Neural cell (in vitro differentiated cells): ENCODE data around the gene LRP5.

Experiments
- CTCF ChIP-seq: fragments of 450-650 bp; IDR thresholded peaks from 2 replicates; pipeline ENCODE4 v1.5.1; 2014; ENCODE audit warnings: antibody characterized with exemption, mild to moderate bottlenecking, moderate library complexity; ENCODE audit not compliant: poor library complexity, severe bottlenecking
- EP300 ChIP-seq: fragments of 450-650 bp; conservative IDR thresholded peaks from 2 replicates; pipeline ENCODE4 v1.6.1; 2014; ENCODE audit warnings: antibody characterized with exemption, mild to moderate bottlenecking, moderate library complexity; ENCODE audit not compliant: poor library complexity, severe bottlenecking
- EZH2 ChIP-seq: fragments of 200-600, 300-800 bp; shearing (Covaris generic), sonication (generic); IDR thresholded peaks from 2 replicates; pipeline ENCODE4 v1.6.1; 2014; ENCODE audit warnings: antibody characterized with exemption, low read length, borderline replicate concordance, mild to moderate bottlenecking; ENCODE audit not compliant: insufficient read depth, poor library complexity, severe bottlenecking
- POLR2AphosphoS5 ChIP-seq: IDR thresholded peaks from 2 replicates; pipeline ENCODE4 v1.6.1; 2012
- TAF1 ChIP-seq: IDR thresholded peaks from 2 replicates; pipeline ENCODE4 v1.6.1; 2012; ENCODE audit warnings: low read depth

- TF ChIP-seq POLR2AphosphoS5 (no peak), EZH2 (no peak), CTCF (no peak), TAF1 (no peak), EP300 (no peak)
These were observed 34.0 kb downstream of the LRP5 start for GRCh38 chr11:68346462-68346790.
